Adrenal gland (tissue), 5 donors: ENCODE data around the gene RBPMS2.

Source experiments
- CTCF ChIP-seq, 6 experiments: fragments of 450-650 bp in 4 of 6; fragments of 200-600 bp in 2 of 6; sonication (generic) in 1 of 6; IDR thresholded peaks; 1 replicate in 5 of 6; 2 replicates in 1 of 6; pipeline versions ENCODE4 v1.5.1 to v1.8.0; 2016 to 2021; ENCODE audit warnings: antibody characterized with exemption in 6 of 6, mild to moderate bottlenecking in 2 of 6, moderate library complexity in 1 of 6
- POLR2A ChIP-seq, 2 donors: fragments of 450-650 bp; IDR thresholded peaks; one replicate each; pipeline ENCODE4 v1.6.1; 2017; ENCODE audit warnings: antibody characterized with exemption in 2 of 2, mild to moderate bottlenecking in 2 of 2, moderate library complexity in 1 of 2
- donor health status: DM: no; HTN: no; CAD: no.

DNA sequence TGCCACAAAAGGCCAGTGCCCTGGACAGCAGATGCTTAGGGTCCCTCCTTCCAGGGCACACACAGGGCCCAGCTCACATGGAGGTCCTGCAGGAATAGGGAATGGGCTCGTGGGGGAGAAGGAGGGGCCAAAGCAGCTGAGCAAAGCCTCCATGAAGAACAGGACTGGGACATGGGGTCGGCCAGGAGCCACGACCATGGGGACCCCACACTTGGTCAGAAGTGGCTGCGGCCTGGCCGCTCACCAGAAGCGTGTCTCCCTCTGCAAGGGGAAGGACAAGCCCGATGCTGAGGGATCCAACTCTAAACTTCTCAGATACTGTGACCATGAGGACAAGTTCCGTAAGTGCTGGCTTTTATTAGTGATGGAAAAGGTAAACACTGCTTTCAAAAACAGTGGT, 15.3 kb downstream of the RBPMS2 start:
- no peak for TF ChIP-seq CTCF (IDR thresholded peaks at IDR 0.05)
- no peak for TF ChIP-seq POLR2A (IDR thresholded peaks at IDR 0.05)
